ENCODE results near the gene FAM174B.

Gene FAM174B

DNA sequence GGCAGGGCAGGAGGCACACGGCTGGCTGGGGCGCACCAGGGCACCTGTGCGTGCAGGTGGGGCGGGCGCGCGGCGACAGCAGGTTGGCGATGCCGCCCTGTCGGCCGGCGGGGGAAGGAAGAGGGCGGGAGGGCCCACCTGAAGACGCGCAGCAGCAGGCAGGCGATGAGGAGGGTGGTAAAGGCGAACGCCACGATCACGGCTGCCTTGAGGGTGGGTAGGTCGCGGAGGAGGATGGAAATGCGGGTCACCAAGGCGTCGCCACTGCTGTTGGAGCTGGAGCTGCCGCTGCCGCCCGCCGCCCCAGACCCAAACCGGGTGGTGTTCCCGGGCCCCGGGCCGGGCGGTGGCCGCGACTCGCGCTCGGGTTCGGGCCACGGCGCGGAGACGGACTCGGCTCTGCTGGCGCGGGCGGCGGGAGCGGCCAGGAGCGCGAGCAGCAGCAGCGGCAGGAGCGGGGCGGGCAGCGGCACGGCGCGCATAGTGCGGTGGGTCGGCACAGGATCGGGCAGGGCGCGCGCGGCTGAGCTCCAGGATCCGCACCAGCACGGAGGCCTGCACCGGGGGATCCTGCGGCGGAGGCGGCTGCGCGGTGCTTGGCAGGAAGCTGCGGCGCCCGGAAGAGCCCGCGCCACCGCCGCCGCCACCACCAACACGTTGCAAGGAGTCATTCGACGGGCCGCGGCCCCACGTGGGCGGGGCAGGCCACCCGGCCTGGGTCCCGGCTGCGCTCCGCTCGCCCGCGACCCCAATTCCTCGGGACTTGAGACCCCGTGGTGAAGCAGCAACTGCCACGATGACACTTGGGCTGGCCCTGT, at the start of gene FAM174B:
FAM174B (minus strand) TSS at position 598 of the 818 bp plus-strand sequence.
- DNase-seq, result peak; percentile 6

DNA sequence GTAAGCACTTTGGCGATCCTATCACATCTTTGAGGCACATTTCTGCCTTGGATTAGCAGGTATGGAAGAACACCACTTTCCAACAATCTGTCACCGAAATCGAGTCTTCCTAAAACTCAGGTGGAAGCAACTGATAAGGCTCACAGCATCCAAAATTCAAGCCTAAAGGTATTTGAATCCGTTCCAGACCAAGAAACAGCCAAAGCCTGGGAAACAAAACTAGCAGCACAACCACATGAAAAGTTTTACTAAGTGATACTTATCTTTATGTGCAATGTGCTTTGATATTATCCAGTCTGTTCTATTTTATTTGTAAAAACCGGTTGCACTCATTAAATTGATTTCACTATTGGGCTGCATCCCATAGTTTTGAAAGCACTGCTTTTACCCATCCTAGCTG, 40.5 kb upstream of the FAM174B start:
- DNase-seq, result no peak

DNA sequence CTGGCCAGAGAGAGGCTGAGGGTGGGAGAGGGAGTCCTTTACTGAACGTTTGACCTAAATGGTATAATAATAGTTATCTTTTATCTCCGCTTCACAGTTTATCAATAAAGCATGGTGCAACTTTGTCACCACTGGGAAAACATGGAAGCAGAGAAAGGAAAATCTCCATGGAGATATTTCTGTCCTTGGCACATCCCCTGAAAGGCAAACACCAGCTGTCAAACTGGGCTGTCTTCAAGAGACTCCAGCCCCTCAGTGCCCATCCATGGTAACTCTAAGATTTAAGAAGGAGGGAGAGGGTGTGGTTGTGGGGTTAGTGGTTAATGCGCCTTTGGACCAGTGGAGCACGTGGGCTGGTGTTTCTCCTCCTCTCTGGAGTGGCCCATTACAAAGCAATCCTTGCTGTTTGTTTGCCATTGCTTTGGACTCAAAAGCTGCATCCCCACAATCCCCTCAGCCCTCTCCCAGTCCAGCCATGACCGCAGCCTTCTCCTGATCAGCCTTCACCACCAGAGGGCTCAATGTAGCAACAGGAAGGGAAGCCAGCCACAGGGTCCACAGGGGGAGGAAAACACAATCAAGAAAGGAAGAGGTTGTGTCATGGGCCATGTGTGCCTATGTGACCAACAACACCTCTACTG, 38.2 kb upstream of the FAM174B start:
- DNase-seq, result no peak

DNA sequence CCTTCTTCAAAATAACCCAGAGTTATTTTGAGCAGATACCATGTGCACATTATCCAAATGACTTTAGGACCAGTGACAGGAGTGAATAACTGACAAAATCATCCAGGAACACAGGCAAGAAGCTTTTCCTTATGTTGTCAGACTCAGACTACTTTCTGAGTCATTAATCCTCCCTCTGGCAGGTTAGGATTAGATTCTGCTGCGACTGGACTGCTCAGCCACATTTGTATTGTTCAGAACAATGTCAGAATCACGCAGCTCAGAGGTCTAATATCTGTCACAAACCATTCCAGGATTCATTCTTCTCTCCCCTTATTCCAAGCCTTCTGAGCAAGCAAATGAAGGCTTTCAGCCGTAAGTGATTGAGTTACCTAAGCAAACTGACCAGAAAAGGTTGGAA, 34.8 kb upstream of the FAM174B start:
- DNase-seq, result no peak

DNA sequence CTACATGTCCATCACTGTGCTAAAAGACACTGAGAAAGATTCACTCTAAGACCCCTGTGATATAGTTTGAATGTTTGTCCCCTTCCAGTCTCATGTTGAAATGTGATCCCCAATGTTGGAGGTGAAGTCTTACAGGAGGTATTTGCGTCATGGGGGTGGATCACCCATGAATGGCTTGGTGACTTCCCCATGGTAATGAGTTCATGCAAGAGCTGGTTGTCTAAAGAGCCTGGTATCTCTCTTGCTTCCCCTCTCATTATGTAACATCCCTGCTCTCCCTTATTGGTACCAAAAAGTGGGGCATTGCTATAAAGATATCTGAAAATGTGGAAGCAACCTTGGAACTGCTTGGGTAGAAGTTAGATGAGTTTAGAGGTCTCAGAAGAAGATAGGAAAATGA, 32.2 kb upstream of the FAM174B start:
- no peak for DNase-seq

DNA sequence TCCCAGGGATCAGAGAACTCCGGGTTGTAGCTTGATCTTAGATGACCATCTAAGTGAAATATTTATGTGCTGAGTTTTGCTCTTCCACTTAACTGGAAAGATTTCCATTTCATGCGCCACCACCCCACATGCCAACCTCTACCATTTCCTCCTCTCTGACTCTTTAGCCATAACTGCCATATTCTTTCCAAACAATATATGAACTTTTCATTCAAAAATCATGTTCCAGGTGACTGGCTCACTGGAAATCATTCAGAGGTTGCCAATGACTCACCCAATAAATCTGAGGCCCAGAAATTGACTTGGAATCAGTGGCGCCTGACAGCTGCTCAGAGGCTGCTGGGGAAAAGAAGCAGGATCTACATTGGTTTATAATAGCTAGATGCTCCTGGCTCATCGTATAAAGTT, 31.6 kb upstream of the FAM174B start:
- no peak for DNase-seq

DNA sequence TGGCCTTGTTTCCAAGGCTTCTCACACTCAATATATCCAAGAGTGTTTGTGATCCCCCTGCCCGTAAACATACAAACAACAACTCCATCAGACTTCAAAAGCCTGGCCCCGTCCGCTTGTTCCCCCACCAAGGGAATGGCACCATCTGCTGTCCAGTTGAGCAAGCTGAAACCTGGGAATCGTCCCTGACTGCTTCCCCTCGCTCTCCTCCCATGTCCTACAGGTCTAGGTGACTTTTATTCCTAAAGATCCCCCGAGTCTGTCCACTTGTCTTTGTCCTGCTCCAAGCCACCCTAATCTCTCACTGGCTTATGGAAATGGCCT, 27.9 kb upstream of the FAM174B start:
- DNase-seq, result no peak

DNA sequence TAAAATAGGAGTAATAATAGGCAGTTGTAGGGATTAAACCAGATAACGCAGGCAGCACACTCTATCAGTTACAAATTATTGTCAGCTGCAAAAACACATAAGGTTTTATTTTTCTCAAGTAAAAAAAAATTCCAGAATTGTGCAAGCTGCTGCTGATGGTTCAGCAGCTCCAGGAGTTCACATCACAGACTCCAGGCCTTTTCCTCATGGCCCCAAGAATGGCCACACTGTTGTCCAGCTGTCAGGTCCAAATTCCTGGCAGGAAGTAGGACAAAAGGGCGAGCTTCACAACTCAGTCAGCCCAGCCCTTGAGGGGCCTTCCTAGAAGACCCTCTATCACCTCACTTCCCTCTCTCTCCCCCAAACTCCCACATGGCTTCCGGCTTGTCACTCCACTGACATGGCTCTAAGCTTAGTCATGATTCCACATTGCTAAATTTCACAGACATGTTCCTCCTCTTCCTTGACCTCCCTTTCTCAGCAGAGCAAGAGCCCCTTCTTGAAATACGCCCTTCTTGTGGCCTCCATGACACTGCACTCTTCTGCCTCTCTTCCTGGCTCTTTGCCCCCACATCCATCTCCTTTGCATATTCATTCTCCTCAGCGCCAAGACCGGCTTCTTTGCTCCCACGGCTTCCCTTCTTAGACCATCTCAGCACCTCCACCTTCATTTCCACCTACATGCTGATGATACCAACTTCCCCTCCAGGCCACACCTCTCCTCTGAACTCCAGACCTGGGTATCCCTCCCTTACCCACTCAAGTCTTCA, 27.4 kb upstream of the FAM174B start:
- DNase-seq, result no peak

DNA sequence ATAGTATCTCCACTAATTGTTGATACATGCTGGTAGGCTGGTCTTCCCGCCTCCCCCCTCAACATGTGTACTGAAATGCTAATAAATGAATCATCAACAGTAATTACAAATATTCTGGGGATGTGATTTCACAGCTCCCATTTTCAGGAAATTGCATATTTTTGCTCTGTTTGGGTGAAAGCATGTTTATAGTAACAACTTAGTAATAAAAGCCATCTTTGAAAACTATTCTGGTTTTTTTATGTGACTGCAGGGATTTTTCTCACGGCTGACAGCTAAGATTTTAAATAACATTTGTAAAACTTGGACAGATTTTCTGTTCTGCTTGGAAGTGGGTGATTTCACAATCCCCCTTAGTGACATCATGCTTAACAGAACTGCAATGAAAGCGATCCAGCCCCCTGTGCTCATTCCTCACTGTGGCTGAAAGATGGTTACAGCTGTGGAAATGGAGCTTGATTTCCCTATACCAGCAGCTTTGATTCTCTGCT, 25.6 kb upstream of the FAM174B start:
- no peak for DNase-seq

DNA sequence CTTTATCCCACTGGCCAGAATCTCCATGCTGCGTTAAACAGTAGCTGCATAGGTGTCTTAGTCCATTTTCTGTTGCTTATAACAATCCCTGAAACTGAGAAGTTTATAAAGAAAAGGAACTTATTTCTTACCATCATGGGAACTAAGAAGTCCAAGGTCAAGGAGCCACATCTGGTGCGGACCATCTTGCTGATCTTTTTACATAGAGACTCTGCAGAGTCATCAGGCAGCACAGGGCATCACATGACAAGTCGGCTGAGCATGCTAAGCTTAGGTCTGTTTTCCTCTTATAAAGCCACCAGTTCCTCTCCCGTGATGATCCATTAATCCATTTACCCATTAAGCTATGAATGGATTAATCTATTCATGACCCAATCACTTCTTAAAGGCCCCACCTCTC, 22.4 kb upstream of the FAM174B start:
- no peak for DNase-seq

DNA sequence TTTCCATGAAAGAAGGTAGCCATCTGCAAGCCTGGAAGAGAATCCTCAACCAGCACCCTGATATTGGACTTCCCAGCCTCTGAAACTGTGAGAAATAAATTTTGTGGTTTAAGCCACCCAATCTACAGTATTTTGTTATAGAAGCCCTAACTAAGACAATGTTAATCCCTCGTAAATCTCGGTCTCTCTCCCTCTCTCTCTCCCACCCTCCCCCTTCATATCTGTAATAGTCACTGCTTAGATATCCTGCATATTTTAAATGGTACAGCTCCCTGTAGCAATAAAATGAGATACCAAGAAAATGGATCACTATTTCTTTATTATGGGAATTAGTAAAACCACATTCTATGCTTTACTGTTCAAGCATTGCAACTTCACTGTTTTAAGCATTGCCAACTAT, 21.0 kb upstream of the FAM174B start:
- DNase-seq, result no peak

DNA sequence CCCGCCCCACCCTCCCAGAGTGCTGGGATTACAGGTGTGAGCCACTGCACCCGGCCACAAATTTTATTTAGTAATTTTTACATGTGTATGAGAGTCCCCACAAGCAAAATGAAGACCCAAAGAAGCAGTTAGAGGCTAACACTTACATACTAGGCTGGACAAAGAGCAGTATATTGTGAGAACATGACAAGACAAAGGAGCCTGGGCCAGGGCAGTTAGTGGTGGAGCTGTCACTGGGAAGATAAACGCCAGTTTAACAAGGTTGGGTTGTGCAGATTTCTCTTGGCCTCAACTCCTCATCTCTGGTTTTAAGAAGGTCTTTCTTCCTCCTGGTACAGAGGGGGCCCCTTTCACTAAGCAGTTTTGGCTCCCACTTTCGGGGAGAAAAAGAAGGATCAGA, 19.9 kb upstream of the FAM174B start:
- DNase-seq, result no peak

DNA sequence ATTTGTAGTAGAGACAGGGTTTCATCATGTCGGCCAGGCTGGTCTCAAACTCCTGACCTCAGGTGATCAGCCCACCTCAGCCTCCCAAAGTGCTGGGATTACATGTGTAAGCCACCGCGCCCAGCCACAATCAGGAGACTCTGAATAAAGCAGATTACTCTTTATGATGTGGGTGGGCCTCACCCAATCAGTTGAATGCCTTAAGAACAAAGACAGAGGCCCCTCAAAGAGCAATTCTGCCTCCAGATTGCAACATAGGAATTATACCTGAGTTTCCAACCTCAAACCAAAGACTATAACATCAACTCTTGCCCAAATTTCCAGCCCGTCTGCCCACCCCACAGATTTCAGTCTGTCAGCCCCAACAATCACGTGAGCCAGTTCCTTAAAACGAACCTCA, 18.8 kb upstream of the FAM174B start:
- no peak for DNase-seq

DNA sequence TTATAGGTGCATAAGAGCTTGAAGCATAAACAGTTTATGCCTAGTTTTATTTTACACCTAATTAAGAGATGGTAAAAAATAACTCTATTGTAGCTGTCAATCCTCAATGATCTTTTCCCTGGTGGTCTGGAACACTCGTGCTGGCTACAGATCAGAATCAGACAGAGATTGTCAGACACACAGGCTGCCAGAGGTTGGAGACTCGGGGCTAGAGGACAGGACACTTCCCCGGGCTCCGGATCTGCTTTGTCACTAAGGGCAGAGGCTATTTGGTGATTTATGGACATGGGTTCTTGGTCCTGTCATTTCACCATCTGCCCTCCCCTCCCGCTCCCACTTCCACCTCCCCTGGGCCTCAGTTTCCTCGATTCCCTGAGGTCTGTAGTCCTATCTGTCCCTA, 16.5 kb upstream of the FAM174B start:
- no peak for DNase-seq

DNA sequence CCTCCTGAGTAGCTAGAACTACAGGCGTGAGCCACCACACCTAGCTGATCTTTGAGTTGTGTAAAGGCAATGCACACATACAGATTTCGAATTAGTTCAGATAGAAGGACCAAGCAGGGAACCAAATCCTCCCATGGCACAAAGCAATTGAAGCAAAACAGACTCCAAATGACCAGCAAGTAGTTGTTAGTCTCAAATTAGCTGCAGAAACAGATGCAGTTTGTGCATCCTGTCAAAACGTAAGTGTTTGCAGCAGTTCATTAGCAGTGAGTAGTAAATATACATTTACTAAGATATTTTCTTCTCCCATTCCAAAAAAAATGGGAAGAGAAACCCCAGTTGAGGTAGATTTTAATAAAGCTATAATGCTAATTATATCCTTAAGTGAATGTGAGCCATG, 15.8 kb upstream of the FAM174B start:
- no peak for DNase-seq

DNA sequence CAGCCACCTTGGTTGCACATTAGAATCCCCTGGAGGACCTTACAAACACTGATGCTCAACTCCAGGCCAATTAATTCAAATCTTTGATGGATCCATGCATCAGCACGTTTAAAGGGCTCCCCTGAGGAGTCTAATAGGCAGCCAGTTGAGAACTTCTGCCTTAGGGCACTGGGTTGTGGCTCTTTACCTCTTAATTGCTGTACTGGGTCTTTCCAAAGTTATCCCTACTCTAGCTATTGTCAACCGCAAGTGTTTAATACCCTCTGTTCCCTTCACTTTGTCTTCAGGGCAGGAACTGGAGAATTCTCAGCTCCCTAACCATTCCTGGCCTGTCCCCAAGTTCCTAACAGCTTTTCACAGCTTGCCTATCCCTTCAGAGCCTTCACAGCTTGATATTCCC, 15.0 kb upstream of the FAM174B start:
- no peak for DNase-seq

DNA sequence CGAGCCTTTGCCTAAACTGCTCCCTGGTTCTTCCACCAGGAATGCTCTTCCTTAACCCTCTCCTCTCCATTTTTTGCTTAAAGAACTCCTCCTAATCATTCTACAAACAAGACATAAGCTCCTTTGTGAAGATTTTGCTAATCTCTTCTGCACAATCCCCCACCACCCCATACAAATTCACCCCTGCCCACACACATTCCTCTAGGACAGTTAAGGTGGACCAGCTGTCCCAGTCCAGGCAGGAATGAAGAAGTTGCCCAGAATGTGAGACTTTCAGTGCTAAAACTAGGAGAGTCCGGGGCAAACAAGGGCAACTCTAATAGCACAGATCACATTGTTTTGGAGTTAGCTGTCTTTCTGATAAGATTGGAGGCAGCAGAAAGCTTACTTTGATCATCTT, 13.9 kb upstream of the FAM174B start:
- DNase-seq, result no peak

DNA sequence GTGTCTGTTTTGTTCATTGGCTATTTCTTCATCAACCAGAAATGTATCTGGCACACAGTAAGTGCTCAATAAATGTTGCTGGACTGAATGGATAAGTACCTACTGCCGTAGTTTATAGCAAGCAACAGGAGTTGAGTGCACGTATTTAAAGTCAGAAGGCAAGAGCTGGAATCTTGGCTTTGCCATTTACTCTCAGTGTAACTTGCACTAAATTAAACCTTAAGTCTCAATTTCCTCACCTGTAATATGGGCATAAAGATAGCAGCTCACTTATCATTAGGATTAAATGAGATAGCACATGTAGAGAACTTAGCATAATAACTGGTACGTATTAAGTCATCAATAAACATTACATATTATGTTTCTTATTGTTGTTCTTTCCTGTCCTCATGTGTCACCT, 13.0 kb upstream of the FAM174B start:
- DNase-seq, result no peak

DNA sequence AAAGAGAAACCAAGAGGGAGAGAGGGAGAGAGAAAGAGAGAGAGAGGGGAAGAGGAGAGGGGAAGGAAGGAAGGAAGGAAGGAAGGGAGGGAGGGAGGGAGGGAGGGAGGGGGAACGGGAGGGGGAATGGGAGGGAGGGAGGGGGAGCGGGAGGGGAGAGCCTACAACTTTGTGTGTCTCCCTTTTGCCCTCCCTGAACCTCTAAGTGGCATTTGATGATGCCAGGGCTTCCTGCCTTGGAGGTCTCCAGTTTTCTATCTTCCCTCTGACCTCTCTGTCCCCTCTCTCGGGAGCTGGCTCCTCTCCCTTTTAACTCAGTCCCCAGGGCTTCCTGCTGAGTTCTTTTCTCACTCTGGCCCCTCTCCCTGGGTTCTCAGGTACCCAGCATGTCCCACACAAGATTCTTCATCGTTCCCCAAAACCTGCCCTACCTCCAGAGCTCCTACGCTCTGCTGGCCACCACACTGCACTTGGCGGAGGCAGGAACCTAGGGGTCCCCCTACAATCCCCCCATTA, 12.5 kb upstream of the FAM174B start:
- no peak for DNase-seq

DNA sequence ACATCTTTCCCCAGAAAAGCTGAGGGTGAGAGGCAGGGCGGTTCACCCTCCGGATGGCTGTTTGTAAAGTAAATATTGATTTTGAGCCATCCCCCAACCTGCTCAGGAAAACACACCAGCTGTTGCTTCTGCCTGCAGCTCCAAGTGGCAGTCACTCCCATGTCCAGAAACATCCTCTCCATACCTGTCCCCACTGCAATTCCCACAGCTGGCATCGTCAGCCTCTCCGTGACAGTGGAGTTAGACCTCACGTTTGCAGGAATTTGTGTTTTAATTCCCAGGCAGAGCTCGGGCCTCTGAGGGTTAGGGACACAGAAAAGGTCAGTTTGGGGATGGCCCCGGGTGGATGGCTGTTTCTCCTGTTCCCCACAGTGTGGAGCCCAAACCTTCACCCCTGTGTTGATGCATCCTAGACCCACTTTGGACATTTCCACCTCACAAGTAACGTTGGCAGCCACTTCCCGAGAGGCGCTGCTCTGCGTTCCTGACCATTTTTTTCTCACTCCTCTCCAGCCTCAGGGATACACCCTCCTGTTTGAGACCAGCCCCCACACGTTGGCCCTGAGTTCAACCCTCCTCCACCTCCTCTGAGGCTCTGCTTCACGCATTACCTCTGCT, 11.8 kb upstream of the FAM174B start:
- DNase-seq, result no peak

DNA sequence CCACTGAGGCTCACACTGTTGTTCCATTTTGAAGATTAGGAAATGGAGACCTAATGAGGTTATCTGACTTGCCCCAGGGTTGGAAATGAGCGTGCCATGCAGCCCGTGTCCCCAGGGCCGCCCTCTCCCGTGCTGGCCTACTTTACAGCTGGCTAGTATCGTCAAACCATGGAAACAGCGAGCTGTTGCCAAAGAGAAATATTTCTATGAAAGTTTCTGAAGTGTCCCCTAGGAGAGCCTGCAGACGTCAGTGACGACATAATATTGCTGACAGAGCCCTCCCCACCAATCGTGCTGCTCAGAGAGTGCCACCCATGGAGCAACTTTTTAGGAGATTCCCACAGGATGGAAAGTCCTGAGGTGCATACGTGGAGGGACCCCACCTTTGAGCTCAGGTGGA, 11.2 kb upstream of the FAM174B start:
- no peak for DNase-seq

DNA sequence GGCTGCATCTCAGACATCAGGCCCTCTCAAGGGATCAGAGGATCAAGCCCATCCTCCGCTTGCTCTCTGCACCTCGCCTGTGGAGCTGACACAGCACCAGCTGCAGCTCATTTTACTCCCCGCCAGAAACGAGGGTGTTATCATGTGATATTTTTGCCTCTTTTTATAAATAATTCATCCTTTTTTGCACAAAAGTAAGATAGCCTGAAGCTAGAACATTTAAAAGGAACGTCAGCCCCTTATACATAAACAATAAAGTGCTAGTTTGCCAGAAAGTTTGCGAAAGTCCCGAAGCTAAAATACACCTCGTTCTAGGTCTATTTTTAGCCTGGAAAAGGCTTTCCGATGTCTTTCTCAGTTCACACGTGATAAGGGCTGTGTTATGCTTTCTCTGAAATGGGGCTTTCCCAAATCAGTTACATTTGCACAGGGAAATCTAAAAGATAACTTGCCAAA, 9.6 kb upstream of the FAM174B start:
- no peak for DNase-seq

Data from CD4-positive, alpha-beta T cell treated with Interleukin-12 subunit alpha and Interleukin-12 subunit beta, for 1 hour (primary cell).